Measurements from ENCODE around the gene CACNA2D4.

Gene CACNA2D4

DNA sequence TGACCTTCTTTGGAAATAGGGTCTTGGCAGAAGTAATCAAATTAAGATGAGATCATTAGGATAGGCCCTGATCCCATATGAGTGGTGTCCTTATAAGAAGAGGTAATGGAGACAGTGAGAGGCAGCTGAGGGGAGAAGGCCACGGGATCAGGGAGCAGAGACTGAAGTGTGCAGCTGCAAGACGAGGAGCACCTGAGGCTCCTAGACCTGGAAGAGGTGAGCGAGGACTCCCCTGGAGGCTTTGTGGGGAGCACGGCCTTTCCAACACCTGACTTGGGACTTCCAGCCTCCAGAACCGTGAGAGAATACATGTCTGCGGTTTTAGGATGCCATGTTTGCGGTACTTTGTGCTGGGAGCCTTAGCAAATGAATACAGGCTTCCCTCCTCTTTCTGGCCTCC is 60.6 kb downstream of the CACNA2D4 start:
- Histone ChIP-seq H3K9ac (ENCODE audit: low read depth, low read length) (no peak overlapping the region), H3K4me1 (ENCODE audit: insufficient read depth, low read length) (no peaks in the 10 kb centered on the region), H3K4me3 (ENCODE audit: low read length) (no peak overlapping the region), H3K27me3 (ENCODE audit: insufficient read depth, low read length) (no peaks in the 10 kb centered on the region), H3K27ac (ENCODE audit: low read length) (no peak overlapping the region), H3K9me3 (ENCODE audit: insufficient read depth, low read depth, low read length) (no peaks in the 10 kb centered on the region), H3K36me3 (ENCODE audit: insufficient read depth, low read depth, low read length) (no peaks in the 10 kb centered on the region)

DNA sequence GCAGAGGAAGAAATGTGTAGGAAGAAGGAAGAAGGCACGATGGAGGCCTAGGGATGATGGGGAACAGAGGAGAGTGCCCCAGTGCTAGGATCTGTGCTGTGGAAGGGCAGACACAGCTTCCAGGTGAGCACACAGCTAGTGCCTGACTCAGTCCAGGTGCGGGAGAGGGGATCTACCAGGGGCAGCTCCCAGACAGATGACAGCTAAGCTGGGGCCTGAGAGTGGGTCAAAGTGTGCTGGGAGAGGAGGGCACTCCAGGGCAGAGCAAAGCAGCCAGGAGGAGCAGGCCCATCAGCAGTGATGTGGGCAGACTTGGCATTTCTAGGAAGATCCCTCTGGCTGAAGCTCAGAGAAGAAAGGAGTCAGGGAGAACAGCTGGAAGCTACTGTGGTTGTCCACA is 61.4 kb downstream of the CACNA2D4 start:
- no peak overlapping the region for H3K9ac ChIP-seq (ENCODE audit: low read depth, low read length)
- H3K27me3 ChIP-seq (ENCODE audit: insufficient read depth, low read length), result no peaks in the 10 kb centered on the region
- no peaks in the 10 kb centered on the region for H3K4me1 ChIP-seq (ENCODE audit: insufficient read depth, low read length)
- no peaks in the 10 kb centered on the region for H3K9me3 ChIP-seq (ENCODE audit: insufficient read depth, low read depth, low read length)
- H3K27ac ChIP-seq (ENCODE audit: low read length), result no peak overlapping the region
- no peak overlapping the region for H3K4me3 ChIP-seq (ENCODE audit: low read length)
- H3K36me3 ChIP-seq (ENCODE audit: insufficient read depth, low read depth, low read length), result no peaks in the 10 kb centered on the region

DNA sequence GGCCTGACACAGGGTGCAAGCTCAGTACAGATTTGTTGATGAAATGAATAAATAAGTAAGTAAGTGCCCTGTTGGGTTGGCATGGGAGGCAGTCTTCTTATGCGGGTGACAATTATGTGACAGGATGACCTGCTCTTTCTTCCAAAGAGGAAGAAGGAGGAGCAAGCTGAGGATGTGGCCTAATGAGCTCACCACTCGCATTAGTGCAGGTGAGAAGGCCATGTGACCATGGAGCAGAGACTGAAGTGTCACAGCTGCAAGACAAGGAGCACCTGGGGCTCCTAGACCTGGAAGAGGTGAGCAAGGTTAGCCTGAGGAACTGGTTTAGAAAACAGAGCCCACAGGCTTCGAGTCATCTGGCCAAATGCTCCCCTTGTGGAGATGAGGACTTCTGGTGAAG is 63.2 kb downstream of the CACNA2D4 start:
- Histone ChIP-seq H3K4me1 (ENCODE audit: insufficient read depth, low read length) (no peaks in the 10 kb centered on the region), H3K9ac (ENCODE audit: low read depth, low read length) (no peak overlapping the region), H3K36me3 (ENCODE audit: insufficient read depth, low read depth, low read length) (no peaks in the 10 kb centered on the region), H3K9me3 (ENCODE audit: insufficient read depth, low read depth, low read length) (no peaks in the 10 kb centered on the region), H3K4me3 (ENCODE audit: low read length) (no peak overlapping the region), H3K27me3 (ENCODE audit: insufficient read depth, low read length) (no peaks in the 10 kb centered on the region), H3K27ac (ENCODE audit: low read length) (no peak overlapping the region)

DNA sequence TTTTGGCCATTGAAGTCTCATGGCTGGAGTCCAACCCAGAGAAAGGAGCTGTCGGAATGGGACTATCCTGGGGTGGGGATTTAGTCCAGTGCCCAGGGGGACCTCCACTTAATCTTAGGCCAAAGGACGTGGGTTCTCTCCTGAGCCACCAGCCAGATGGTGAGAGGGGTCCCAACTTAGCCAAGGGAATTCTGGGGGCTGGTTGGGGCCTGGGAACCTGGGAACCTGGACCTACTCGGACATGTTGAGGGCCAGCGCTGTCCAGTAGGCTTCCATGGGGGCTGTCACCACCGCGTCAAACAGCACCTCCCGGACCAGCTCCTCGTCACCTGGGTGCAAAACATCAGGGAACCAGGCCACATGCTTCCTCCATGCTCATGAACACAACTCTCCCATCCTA is 64.7 kb downstream of the CACNA2D4 start:
- no peaks in the 10 kb centered on the region for H3K4me1 ChIP-seq (ENCODE audit: insufficient read depth, low read length)
- H3K27ac ChIP-seq (ENCODE audit: low read length), result no peak overlapping the region
- no peak overlapping the region for H3K4me3 ChIP-seq (ENCODE audit: low read length)
- H3K36me3 ChIP-seq (ENCODE audit: insufficient read depth, low read depth, low read length), result no peaks in the 10 kb centered on the region
- no peaks in the 10 kb centered on the region for H3K9me3 ChIP-seq (ENCODE audit: insufficient read depth, low read depth, low read length)
- H3K9ac ChIP-seq (ENCODE audit: low read depth, low read length), result no peak overlapping the region
- no peaks in the 10 kb centered on the region for H3K27me3 ChIP-seq (ENCODE audit: insufficient read depth, low read length)

DNA sequence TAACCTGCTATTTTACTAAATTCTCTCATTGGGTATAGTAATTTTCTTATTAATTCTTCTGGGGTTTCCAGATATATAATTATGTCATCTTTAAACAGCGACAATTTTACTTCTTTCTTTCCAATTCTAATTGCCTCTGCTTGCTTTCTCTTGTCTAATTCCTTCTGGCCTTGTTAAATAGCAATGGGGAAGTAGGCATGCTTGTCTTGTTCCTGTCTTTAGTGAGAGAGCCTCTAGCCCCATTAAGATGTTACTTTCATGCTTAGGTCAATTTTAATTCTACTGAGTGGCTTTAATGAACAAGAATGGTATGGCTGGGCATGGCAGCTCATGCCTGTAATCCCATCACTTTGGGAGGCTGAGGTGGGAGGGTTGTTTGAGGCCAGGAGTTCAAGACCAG is 66.4 kb downstream of the CACNA2D4 start:
- Histone ChIP-seq H3K4me1 (ENCODE audit: insufficient read depth, low read length) (no peaks in the 10 kb centered on the region), H3K9me3 (ENCODE audit: insufficient read depth, low read depth, low read length) (no peaks in the 10 kb centered on the region), H3K36me3 (ENCODE audit: insufficient read depth, low read depth, low read length) (no peaks in the 10 kb centered on the region), H3K4me3 (ENCODE audit: low read length) (no peak overlapping the region), H3K9ac (ENCODE audit: low read depth, low read length) (no peak overlapping the region), H3K27me3 (ENCODE audit: insufficient read depth, low read length) (no peaks in the 10 kb centered on the region), H3K27ac (ENCODE audit: low read length) (no peak overlapping the region)

DNA sequence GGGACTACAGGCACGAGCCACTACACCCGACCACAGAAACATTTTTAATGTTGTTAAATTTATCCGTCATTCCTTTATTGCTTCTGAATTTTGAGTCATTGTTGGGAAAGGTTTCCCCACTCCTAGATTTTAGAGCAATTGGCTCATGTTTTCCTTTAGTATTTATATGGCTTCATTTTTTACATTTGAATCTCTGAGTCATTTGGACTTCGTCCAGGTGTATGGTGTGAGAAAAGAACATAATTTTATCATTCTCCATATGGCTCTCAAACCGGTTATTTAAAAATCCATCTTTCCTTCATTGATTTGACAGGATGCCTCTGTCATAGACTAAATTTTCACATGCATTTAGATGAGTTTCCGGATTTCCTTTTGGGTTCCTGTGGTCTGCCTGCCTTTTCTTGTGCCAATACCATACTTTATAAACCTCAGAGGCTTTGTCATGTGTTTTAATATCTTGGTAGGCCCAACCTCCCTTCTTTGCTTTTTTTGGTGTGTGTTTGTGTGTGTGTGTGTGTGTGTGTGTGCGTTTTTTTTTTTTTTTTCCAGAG is 67.2 kb downstream of the CACNA2D4 start:
- Histone ChIP-seq H3K4me3 (ENCODE audit: low read length) (no peak overlapping the region), H3K9me3 (ENCODE audit: insufficient read depth, low read depth, low read length) (no peaks in the 10 kb centered on the region), H3K4me1 (ENCODE audit: insufficient read depth, low read length) (no peaks in the 10 kb centered on the region), H3K27me3 (ENCODE audit: insufficient read depth, low read length) (no peaks in the 10 kb centered on the region), H3K36me3 (ENCODE audit: insufficient read depth, low read depth, low read length) (no peaks in the 10 kb centered on the region), H3K9ac (ENCODE audit: low read depth, low read length) (no peak overlapping the region), H3K27ac (ENCODE audit: low read length) (no peak overlapping the region)

DNA sequence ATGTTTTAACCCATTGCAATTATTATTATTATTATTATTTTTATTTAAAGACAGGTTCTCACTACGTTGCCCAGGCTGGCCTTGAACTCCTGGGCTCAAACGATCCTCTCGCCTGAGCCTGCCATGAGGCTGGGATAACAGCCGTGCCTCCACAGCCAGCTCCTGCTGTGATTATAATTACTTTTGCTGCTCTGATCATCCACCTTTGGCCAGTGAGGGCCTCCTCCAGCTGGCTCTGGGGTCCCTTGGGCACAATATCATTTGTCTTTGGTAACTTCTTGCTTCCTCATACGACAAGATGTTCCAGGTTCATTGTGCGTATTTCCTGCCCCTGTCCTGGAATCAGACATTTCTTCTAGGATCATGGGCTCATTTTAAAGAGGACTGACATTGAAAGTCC is 69.7 kb downstream of the CACNA2D4 start:
- Histone ChIP-seq H3K4me1 (ENCODE audit: insufficient read depth, low read length) (peaks cover 9% of the 10 kb centered on the region; the same call in 1 of the 2 replicates), H3K27me3 (ENCODE audit: insufficient read depth, low read length) (peaks cover 11% of the 10 kb centered on the region; the same call in 1 of the 2 replicates), H3K27ac (ENCODE audit: low read length) (no peak overlapping the region), H3K4me3 (ENCODE audit: low read length) (no peak overlapping the region), H3K9ac (ENCODE audit: low read depth, low read length) (no peak overlapping the region), H3K9me3 (ENCODE audit: insufficient read depth, low read depth, low read length) (no peaks in the 10 kb centered on the region), H3K36me3 (ENCODE audit: insufficient read depth, low read depth, low read length) (no peaks in the 10 kb centered on the region)

DNA sequence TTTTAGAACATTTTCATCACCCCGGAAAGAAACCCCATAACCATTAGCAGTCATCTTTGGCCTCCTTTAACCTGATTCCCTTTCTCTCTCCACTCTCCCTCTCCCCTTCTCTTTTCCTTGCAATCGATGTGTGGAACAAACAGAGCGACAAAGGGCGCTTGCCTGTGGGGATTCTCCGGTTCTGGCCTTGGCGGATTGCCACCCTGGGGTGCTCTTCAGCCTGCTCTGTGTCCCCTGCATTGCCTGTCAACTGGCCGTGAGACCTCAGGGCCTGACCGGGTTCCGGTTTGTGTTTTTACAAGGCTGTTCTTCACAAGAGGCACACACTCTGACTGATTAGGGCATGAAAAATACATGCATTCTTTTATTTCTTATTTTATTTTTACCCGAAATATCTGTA is 70.3 kb downstream of the CACNA2D4 start:
- Histone ChIP-seq H3K4me3 (ENCODE audit: low read length) (no peak overlapping the region), H3K27ac (ENCODE audit: low read length) (no peak overlapping the region), H3K36me3 (ENCODE audit: insufficient read depth, low read depth, low read length) (no peaks in the 10 kb centered on the region), H3K9me3 (ENCODE audit: insufficient read depth, low read depth, low read length) (no peaks in the 10 kb centered on the region), H3K27me3 (ENCODE audit: insufficient read depth, low read length) (peaks cover 17% of the 10 kb centered on the region; the same call in 1 of the 2 replicates), H3K4me1 (ENCODE audit: insufficient read depth, low read length) (peaks cover 9% of the 10 kb centered on the region; the same call in 1 of the 2 replicates), H3K9ac (ENCODE audit: low read depth, low read length) (no peak overlapping the region)

DNA sequence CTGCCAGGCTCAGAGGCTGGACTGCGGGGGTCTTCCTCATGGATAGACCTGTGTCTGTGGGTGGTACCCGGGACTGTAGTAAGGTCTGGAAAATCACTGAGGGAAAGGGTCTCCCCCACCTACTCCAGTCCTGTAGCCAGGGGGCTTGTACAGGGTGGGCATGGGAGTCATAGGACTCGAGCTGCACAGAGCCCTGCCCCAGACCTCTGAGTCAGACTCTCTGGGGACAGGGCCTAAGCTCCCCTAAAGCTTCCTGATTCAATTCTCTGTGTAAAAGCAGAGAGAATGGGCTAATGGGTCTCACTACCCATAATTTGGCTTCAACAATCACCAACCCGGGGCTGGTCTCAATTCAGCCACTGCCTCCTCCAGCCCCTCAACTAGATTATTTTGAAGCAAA is 71.0 kb downstream of the CACNA2D4 start:
- Histone ChIP-seq H3K9ac (ENCODE audit: low read depth, low read length) (no peak overlapping the region), H3K4me3 (ENCODE audit: low read length) (no peak overlapping the region), H3K36me3 (ENCODE audit: insufficient read depth, low read depth, low read length) (no peaks in the 10 kb centered on the region), H3K4me1 (ENCODE audit: insufficient read depth, low read length) (peaks cover 9% of the 10 kb centered on the region; the same call in 1 of the 2 replicates), H3K27ac (ENCODE audit: low read length) (no peak overlapping the region), H3K27me3 (ENCODE audit: insufficient read depth, low read length) (peaks cover 17% of the 10 kb centered on the region; the same call in 1 of the 2 replicates), H3K9me3 (ENCODE audit: insufficient read depth, low read depth, low read length) (no peaks in the 10 kb centered on the region)

DNA sequence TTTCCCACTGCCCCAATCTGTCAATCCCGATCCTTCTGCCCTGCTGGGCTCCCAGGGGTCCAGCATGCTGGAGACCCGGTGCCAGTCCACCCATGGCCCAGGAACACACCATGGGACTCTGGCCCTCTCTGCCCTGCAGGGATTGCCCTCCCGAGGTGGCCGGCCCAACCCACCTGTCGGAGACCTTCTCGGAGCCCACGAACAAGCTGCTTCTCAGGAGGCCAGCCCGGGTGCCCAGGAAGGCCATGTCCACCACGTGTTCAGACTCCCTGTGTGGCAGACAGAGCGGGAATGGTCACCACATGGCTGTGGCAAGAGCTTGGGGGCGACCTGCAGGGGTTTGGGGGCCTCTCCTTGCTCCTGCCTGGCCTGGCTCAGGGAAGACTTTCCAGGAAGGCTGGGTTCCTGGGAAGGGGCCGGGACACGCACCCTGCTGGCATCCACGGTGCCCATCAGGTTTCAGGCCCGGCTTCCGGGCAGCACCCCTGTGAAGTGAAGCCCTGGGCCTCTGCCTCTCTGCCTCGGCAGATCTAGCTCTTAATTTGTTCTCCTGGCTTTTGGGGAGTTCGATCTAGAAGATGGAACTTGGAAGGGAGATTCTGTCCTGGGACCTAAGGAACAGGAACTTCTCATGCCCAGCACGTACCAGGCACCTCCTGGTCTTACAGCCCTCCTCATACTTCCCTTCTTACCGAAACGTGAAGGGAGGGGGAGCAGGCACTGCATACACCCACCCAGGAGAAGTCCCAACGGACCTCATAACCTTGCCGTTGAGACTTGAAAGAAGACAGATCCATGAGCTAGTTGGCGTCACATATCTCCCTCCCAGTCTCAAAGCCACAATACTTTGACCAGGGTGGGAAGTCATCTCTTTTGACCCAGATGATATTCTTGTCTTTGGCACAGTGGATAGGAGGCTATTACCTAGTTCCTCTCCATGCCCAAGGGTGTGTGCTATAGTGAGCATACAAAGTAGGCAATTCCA is 71.7 kb downstream of the CACNA2D4 start:
- Histone ChIP-seq H3K27ac (ENCODE audit: low read length) (no peak overlapping the region), H3K9ac (ENCODE audit: low read depth, low read length) (no peak overlapping the region), H3K9me3 (ENCODE audit: insufficient read depth, low read depth, low read length) (no peaks in the 10 kb centered on the region), H3K4me1 (ENCODE audit: insufficient read depth, low read length) (peaks cover 9% of the 10 kb centered on the region; the same call in 1 of the 2 replicates), H3K4me3 (ENCODE audit: low read length) (no peak overlapping the region), H3K27me3 (ENCODE audit: insufficient read depth, low read length) (peaks cover 17% of the 10 kb centered on the region; the same call in 1 of the 2 replicates), H3K36me3 (ENCODE audit: insufficient read depth, low read depth, low read length) (no peaks in the 10 kb centered on the region)

DNA sequence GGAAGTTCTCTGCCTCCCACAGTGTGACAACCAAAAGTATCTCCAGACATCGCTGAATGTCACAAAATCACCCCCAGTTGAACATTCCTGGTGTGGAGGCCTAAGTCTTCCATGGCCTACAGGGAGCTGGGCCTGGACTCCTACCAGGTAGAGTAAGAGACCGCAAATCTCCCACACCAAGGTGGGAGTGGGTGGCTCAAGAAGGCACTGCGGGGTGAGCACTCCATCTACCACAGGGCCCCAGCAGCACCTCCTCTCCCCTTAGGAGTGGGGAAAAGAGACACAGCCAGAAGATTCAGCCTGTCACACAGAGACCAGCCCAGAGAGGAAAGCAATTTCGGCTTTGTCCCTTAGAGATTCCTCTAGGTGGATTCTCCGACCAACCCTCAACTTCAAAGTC is 72.6 kb downstream of the CACNA2D4 start:
- no peak overlapping the region for H3K27ac ChIP-seq (ENCODE audit: low read length)

DNA sequence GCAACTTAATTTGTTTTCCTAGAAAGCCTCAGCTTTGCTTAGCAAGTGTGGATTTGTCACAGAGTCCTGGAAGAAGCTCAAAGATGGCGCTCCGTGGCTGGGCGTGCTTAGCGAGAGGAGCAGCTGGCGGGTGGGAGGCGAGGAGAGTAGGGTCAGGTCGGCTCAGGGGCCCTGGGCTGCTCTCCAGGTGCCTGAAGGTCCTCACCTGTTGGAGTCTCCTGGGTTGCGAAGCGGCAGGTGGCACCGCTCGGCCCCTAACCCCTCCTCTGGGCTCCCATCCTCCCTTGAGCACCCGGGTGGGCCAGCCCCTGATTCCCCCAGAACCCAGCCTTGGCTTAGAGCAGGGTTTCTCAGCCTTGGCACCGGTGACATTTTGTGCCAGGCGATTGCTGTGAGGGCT is 73.0 kb downstream of the CACNA2D4 start:
- Histone ChIP-seq H3K9ac (ENCODE audit: low read depth, low read length) (no peak overlapping the region), H3K27me3 (ENCODE audit: insufficient read depth, low read length) (peaks cover 17% of the 10 kb centered on the region; the same call in 1 of the 2 replicates), H3K36me3 (ENCODE audit: insufficient read depth, low read depth, low read length) (no peaks in the 10 kb centered on the region), H3K27ac (ENCODE audit: low read length) (no peak overlapping the region), H3K4me1 (ENCODE audit: insufficient read depth, low read length) (peaks cover 13% of the 10 kb centered on the region; the same call in 1 of the 2 replicates), H3K4me3 (ENCODE audit: low read length) (no peak overlapping the region), H3K9me3 (ENCODE audit: insufficient read depth, low read depth, low read length) (no peaks in the 10 kb centered on the region)

More for the DNA sequence above, 72.6 kb downstream of the CACNA2D4 start:
- H3K4me1 ChIP-seq (ENCODE audit: insufficient read depth, low read length), result peaks cover 9% of the 10 kb centered on the region; the same call in 1 of the 2 replicates
- no peak overlapping the region for H3K4me3 ChIP-seq (ENCODE audit: low read length)
- no peak overlapping the region for H3K9ac ChIP-seq (ENCODE audit: low read depth, low read length)
- H3K9me3 ChIP-seq (ENCODE audit: insufficient read depth, low read depth, low read length), result no peaks in the 10 kb centered on the region
- no peaks in the 10 kb centered on the region for H3K36me3 ChIP-seq (ENCODE audit: insufficient read depth, low read depth, low read length)
- peaks cover 17% of the 10 kb centered on the region; the same call in 1 of the 2 replicates for H3K27me3 ChIP-seq (ENCODE audit: insufficient read depth, low read length)
